Testis (tissue), 3 donors: ENCODE data around the gene MACROD2. TPM values are rescaled to one million over a fixed set of nuclear protein-coding genes. Genes with fewer than 3 reads are reported as not detected.
A peak's percentile ranks its signal among the peaks of the same experiment; 100 is the strongest.

Experiments
- DNase-seq: peaks from one replicate; pipeline ENCODE4 v3.0.0-alpha.2; 2019
- H3K27ac ChIP-seq, 2 donors: fragments of 200-600 bp; sonication (generic); one replicate each; pipeline ENCODE4 v1.5.1; 2019
- H3K27me3 ChIP-seq: fragments of 200-600 bp; sonication (generic); one replicate; pipeline ENCODE4 v1.5.1; 2019
- H3K36me3 ChIP-seq: fragments of 200-600 bp; sonication (generic); one replicate; pipeline ENCODE4 v1.5.1; 2017; ENCODE audit warnings: low read depth; ENCODE audit errors: missing control alignments
- H3K4me1 ChIP-seq: fragments of 200-600 bp; sonication (generic); one replicate; pipeline ENCODE4 v1.5.1; 2019
- H3K4me3 ChIP-seq, 2 donors: fragments of 200-600 bp; sonication (generic); one replicate each; pipeline ENCODE4 v1.5.1; 2017 to 2019
- H3K9me3 ChIP-seq: fragments of 200-600 bp; sonication (generic); one replicate; pipeline ENCODE4 v1.5.1; 2017
- POLR2A ChIP-seq: fragments of 450-650 bp; IDR thresholded peaks from one replicate; pipeline ENCODE4 v1.6.1; 2017; ENCODE audit warnings: antibody characterized with exemption, mild to moderate bottlenecking, moderate library complexity
- WGBS, 2 donors: methylation state at CpG; one replicate each; pipeline ENCODE4 v1.1.5; 2018; 5-methylcytosine and 5-hydroxymethylcytosine counted together
- intact Hi-C: fragments of 100-400 bp; cut with DNase I; formaldehyde crosslinking; loops from one replicate; pipeline ENCODE4 v1.15.1; 2023; ENCODE audit warnings: low total_unique reads
- polyA plus RNA-seq: library from polyadenylated mRNA; stranded (reverse); fragments of 350-450 nt; fragmentation: Illumina TruSeq; extraction: RNeasy Lipid Tissue Mini Kit (QIAGEN cat#74804); gene quantifications from one replicate; pipeline ENCODE4 v1.2.3, GENCODE V29; 2014; ENCODE audit warnings: low read depth, low replicate concordance; ENCODE audit not compliant: insufficient read depth
- total RNA-seq, 2 donors: library from RNA; depleted of rRNA; stranded (reverse); fragments of >200 nt; gene quantifications; one replicate each; pipeline ENCODE4 v1.2.3, GENCODE V29; 2016
- TF ChIP-seq, protein P1 (sequence below), 3 experiments: fragments of 450-650 bp in 2 of 3; fragments of 200-600 bp in 1 of 3; sonication (generic) in 1 of 3; IDR thresholded peaks; one replicate each; pipeline ENCODE4 v1.5.1; 2016 to 2019; ENCODE audit warnings: antibody characterized with exemption in 3 of 3, mild to moderate bottlenecking in 2 of 3, moderate library complexity in 1 of 3

The MACROD2 gene
- total and polyA plus RNA-seq, 3 donors from 2014 or later, result 12.6 to 20.6 (median 16.8) TPM

DNA sequence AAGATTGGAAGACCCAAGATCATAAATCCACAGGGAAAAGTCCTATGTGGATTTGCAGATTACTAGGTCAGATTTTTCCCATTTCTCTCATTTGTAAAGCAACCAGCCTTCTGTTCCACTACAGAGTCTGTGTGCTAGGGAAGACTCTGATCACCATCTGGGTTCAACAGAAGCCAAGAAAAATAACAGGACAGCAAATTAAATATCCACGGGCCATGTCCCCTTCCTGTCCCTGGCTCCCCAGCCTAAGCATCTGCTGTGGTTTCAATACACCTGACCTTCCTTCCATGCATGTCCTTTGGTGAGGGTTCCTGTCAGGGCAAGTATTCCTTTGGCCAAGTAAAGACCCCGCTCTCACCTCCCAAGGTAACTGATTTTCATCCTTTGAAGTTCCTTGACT, 2019.1 kb downstream of the MACROD2 start:
- TF ChIP-seq, protein P1, sequence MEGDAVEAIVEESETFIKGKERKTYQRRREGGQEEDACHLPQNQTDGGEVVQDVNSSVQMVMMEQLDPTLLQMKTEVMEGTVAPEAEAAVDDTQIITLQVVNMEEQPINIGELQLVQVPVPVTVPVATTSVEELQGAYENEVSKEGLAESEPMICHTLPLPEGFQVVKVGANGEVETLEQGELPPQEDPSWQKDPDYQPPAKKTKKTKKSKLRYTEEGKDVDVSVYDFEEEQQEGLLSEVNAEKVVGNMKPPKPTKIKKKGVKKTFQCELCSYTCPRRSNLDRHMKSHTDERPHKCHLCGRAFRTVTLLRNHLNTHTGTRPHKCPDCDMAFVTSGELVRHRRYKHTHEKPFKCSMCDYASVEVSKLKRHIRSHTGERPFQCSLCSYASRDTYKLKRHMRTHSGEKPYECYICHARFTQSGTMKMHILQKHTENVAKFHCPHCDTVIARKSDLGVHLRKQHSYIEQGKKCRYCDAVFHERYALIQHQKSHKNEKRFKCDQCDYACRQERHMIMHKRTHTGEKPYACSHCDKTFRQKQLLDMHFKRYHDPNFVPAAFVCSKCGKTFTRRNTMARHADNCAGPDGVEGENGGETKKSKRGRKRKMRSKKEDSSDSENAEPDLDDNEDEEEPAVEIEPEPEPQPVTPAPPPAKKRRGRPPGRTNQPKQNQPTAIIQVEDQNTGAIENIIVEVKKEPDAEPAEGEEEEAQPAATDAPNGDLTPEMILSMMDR (IDR thresholded peaks at IDR 0.05), result no peak
- TF ChIP-seq POLR2A, result no peak
- H3K36me3 ChIP-seq, result no peaks in the 10 kb centered on the region
- intact Hi-C loops, result no loop called here
- 75 to 85% methylated on average over 2 of the region's 2 CpGs for WGBS, 2 donors
- no peaks in the 10 kb centered on the region for H3K4me1 ChIP-seq
- no peaks in the 10 kb centered on the region for H3K27me3 ChIP-seq
- H3K9me3 ChIP-seq, result no peaks in the 10 kb centered on the region
- no peak overlapping the region for H3K27ac ChIP-seq
- no peak overlapping the region for H3K4me3 ChIP-seq
- no peak for DNase-seq

DNA sequence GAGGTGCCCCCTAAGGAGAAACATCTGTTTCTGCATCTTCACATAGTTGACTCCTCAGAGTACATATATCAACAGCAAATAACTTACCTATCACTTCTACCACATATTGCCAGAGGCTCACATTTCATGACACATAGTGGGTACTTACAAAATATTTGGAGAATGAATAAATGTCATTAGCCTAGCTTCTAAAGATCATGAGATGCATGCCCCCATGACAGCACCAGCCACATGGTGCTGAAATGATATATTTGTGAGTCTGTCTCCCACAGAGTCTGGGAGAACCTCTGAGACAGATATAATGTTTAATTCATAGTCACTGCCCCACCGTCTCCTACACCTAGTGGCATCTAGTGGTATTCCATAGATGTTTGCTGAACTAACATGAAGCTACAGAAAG, 2022.3 kb downstream of the MACROD2 start:
- H3K9me3 ChIP-seq, result no peaks in the 10 kb centered on the region
- no peak for TF ChIP-seq POLR2A
- TF ChIP-seq, protein P1 (IDR thresholded peaks at IDR 0.05), result no peak
- WGBS, 2 donors, result 65 to 85% methylated on average over 1 of the region's 1 CpG
- H3K27me3 ChIP-seq, result no peaks in the 10 kb centered on the region
- DNase-seq, result no peak
- no peaks in the 10 kb centered on the region for H3K4me1 ChIP-seq
- H3K4me3 ChIP-seq, result no peak overlapping the region
- intact Hi-C loops, result no loop called here
- no peaks in the 10 kb centered on the region for H3K36me3 ChIP-seq
- H3K27ac ChIP-seq, result no peak overlapping the region

DNA sequence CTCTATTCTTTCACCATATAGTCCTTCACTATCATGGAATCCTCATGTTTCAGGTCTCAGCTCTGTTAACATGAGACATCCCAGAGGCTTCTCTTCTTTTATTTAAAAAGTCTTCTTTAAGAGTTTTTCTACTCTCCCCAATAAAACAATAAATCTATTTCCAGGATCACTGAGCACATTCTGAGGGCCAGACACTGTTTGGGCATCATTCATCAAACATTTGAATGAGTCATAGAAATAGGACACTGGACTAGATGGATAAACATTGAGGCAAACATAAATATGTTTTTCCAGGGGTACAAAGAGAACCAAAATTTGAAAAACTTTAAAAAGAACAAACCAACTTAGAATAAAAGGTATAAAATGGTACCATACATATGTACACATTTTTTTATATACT, 2023.6 kb downstream of the MACROD2 start:
- Histone ChIP-seq H3K9me3 (no peaks in the 10 kb centered on the region), H3K27ac (no peak overlapping the region)
- intact Hi-C loops, result no loop called here

DNA sequence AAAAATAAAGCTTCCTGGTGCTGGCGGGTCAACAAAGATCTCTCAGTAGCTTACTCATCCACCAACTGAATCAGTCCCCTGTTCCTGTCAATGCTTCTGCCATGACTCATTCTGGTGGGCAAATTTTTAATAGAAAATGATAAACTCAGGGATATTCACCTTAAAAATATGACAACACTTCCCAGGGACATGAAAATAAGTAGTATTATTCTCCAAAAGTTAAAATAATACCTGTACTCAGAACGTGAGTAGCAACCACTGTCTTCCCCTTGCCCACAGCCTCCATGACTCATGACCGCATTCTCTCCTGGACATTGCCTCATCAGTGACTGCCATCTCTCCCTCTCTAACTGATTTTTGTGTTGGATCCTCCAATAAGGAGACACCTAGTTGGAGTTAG, 2025.7 kb downstream of the MACROD2 start:
- no peaks in the 10 kb centered on the region for H3K9me3 ChIP-seq
- intact Hi-C loops, result no loop called here
- no peak overlapping the region for H3K4me3 ChIP-seq
- no peak for DNase-seq
- H3K36me3 ChIP-seq, result no peaks in the 10 kb centered on the region
- TF ChIP-seq POLR2A, result no peak
- TF ChIP-seq, protein P1 (IDR thresholded peaks at IDR 0.05), result no peak
- no peaks in the 10 kb centered on the region for H3K4me1 ChIP-seq
- H3K27ac ChIP-seq, result no peak overlapping the region
- WGBS, 2 donors, result 61 to 64% methylated on average over 3 of the region's 3 CpGs
- no peaks in the 10 kb centered on the region for H3K27me3 ChIP-seq

More for the DNA sequence above, 2023.6 kb downstream of the MACROD2 start:
- H3K4me1 ChIP-seq, result no peaks in the 10 kb centered on the region
- H3K4me3 ChIP-seq, result no peak overlapping the region
- TF ChIP-seq, protein P1 (IDR thresholded peaks at IDR 0.05), result no peak
- TF ChIP-seq POLR2A, result no peak
- no peaks in the 10 kb centered on the region for H3K36me3 ChIP-seq
- no peaks in the 10 kb centered on the region for H3K27me3 ChIP-seq
- DNase-seq, result no peak

DNA sequence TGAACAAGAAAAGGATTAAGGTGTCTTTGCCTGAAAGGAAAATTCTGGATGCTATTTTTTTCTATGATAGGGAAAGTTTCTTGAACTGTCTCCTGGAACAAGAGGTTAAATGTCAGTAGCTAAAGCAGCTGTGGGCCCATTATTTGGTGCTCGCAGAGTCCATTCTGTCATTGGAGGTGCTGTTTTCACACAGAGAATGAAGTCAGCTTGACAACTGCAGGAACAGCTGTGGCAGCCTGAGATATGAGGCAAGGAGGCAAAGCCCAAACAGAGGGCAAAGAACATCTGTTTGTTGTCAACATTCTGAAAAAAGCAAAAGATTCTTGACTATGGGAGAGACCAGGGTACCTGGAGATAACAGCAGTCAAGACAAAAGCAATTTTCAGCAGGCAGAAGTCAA, 2029.8 kb downstream of the MACROD2 start:
- H3K27ac ChIP-seq, result no peak overlapping the region
- H3K36me3 ChIP-seq, result no peaks in the 10 kb centered on the region
- TF ChIP-seq, protein P1 (IDR thresholded peaks at IDR 0.05), result no peak
- TF ChIP-seq POLR2A, result no peak
- no peaks in the 10 kb centered on the region for H3K4me1 ChIP-seq
- no peak overlapping the region for H3K4me3 ChIP-seq
- peak; percentile 22 for DNase-seq
- no peaks in the 10 kb centered on the region for H3K9me3 ChIP-seq
- WGBS, 2 donors, result 54 to 74% methylated on average over 1 of the region's 1 CpG
- H3K27me3 ChIP-seq, result no peaks in the 10 kb centered on the region
- intact Hi-C loops, result no loop called here
